NCI-H2029 treated with DMSO at 0.1 percent for 48 hours (cell line): Measurements from ENCODE around the gene STAT5A.
"Not testable (repeated sequence)": the region's sequence is repeated elsewhere in the genome, so short reads cannot be mapped to it uniquely, and the experiment has no call there.

Experiments used
- DNase-seq: peaks from one replicate; lab custom pipeline; 2025; lab: John Stamatoyannopoulos, UW

Gene STAT5A

DNA sequence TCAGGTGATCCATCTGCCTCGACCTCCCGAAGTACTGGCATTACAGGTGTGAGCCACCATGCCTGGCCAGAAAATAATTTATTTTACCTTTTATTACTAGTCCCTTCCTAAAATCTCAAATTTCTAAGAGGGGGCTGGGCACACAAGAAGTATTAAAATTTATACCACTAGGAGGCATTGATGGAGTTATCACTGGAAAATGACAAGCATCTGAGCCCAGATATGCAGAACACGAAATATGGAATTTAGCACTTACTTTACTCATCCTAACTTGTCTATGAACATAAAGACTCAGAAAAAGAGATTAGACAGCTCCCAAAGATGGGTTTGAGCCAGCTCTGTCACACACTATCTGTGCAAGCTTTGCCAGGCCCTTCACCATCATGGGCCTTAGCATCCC, 46.4 kb downstream of the STAT5A start:
- no peak for DNase-seq

- DNase-seq: no peak
Observed at GRCh38 chr17:42337442-42337841, 49.1 kb downstream of the STAT5A start.

DNA sequence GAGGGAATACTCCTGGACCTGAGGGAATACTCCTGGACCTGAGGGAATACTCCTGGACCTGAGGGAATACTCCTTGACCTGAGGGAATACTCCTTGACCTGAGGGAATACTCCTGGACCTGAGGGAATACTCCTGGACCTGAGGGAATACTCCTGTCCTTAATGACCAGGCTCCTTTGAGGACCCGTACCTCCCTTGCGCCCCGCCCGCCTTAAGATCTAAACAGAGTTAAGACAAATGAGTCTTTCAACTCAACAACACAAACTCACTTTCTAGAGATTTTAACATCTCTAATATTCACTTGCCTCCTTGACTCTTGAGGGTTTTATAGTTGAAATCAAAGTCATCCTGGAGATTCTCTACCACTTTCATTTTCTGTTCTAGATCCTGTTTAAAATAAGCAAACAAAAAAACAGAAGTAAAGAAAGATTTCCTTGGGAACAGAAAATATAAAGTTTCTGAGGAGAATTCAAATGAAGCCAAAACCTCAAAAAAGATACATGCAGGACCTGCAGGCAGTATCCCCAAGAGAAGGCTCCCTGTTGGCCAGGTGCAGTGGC, 50.2 kb downstream of the STAT5A start:
- DNase-seq: no peak

GRCh38 chr17:42339221-42339620, 50.9 kb downstream of the STAT5A start:
- DNase-seq: no peak

- DNase-seq: no peak
Observed at GRCh38 chr17:42340691-42341127, 52.4 kb downstream of the STAT5A start.

GRCh38 chr17:42341568-42341967, 53.3 kb downstream of the STAT5A start:
- no peak for DNase-seq

DNA sequence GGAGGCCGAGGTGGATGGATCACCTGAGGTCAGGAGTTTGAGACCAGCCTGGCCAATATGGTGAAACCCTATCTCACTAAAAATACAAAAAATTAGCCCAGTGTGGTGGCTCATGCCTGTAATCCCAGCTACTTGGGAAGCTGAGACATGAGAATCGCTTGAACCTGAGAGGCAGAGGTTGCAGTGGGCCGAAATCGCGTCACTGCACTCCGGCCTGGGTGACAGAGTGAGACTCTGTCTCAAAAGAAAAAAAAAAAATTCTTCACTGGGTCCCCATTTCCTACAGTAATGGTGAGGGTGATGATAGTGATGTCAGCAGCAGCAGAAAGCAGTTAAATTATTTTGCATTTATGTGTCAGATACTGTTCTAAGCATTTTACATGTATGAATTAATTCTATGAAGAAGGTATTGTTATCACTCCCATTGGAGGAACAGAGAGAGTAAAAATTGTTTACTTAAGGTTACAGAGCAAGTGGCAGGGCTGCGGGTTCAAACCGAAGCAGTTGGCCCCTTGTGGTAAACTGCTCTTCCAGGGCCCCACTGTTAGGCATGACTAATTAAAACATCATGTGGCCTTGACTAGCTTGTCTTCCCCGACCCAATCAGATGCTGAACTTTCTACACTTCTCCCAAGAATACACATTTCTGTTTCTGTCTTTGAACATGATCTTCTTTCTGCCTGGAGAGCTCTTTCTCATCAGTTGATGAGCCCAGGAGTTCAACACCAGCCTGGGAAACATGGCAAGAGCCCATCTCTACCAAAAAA, 54.1 kb downstream of the STAT5A start:
- DNase-seq: no peak

- DNase-seq: no peak
Observed at GRCh38 chr17:42345396-42346073, 57.2 kb downstream of the STAT5A start.

DNA sequence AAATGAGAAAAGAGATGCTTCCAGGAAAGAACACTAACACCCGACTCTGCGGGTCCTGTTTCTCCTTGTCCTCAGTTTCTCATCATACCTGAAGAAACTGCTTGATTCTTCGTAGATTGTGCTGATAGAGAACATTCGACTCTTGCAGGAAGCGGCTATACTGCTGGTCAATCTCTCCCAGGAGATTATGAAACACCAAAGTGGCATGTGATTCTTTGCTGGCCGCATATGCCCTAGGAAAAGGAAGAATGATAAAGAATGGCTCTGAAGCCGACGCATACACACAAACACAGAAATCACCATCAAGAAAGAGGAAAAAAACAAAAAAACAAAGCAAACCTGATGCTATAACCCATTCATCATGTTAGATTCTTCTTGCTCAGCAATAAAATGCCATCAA, 58.2 kb downstream of the STAT5A start:
- DNase-seq: no peak

GRCh38 chr17:42347198-42347597, 58.9 kb downstream of the STAT5A start:
- no peak for DNase-seq

DNA sequence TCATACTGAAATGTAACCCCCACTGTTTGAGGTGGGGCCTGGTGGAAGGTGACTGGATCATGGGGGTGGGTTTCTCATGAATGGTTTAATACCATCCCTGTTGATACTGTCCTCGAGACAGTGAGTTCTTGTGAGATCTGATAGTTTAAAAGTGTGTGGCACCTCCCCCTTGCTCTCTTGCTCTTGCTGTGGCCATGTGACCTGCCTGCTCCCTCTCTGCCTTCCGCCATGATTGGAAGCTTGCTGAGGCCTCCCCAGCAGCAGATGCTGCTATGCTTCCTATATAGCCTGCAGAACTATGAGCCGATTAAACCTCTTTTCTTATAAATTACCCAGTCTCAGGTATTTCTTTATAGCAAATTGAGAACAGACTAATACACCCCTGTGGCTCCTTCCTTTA, 59.3 kb downstream of the STAT5A start:
- no peak for DNase-seq

GRCh38 chr17:42348104-42348503, 59.8 kb downstream of the STAT5A start:
- no peak for DNase-seq

GRCh38 chr17:42354956-42355843, 66.9 kb downstream of the STAT5A start:
- DNase-seq: no peak

DNA sequence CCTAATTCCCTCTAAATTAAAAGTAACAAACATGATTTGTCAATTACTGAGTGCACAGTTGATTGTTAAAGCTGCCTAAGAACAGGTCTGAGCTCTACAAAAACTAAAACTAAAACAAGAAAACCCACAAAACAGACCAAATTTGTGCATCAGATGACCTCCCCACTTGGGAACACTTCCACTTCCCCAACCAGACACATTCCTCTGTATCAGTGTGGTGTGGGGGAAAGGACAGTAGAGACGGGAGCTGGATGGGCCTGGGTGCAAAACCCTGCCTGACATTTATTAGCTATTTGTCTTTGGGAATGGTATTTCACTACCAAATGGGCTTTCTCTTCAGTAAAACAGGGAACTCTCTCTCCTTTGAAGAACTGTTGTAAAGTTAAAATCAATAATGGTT, 70.1 kb downstream of the STAT5A start:
- no peak for DNase-seq

- no peak for DNase-seq
Observed at GRCh38 chr17:42359133-42359532, 70.8 kb downstream of the STAT5A start.

DNA sequence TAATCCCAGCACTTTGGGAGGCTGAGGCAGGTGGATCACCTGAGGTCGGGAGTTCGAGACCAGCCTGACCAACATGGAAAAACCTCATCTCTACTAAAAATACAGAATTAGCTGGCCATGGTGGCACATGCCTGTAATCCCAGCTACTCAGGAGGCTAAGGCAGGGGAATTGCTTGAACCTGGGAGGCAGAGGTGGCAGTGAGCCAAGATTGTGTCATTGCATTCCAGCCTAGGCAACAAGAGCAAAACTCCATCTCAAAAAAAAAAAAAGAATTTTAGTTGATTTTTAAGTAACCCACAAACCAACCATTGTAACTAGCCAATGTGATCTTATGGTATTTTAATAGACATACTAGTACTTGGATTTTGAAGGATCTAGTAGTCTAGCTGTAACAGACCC, 72.1 kb downstream of the STAT5A start:
- DNase-seq: not testable (repeated sequence)
